PFSK-1 (cell line): Measurements from ENCODE around the gene ID3.

Source experiments
- FOXP2 ChIP-seq: optimal IDR thresholded peaks from 2 replicates; pipeline ENCODE3; 2011; ENCODE audit warnings: borderline replicate concordance, control low read depth, inconsistent platforms; ENCODE audit not compliant: insufficient read depth; ENCODE audit errors: extremely low read length, extremely low read depth
- POLR2AphosphoS5 ChIP-seq: IDR thresholded peaks from 2 replicates; pipeline ENCODE4 v1.6.1; 2012; ENCODE audit warnings: low read depth, mild to moderate bottlenecking, control low read depth, low read length, moderate library complexity
- SIN3A ChIP-seq: IDR thresholded peaks from 2 replicates; pipeline ENCODE4 v1.6.1; 2012; ENCODE audit warnings: mild to moderate bottlenecking, low read length, moderate library complexity, borderline replicate concordance; ENCODE audit not compliant: insufficient read depth
- TAF1 ChIP-seq: IDR thresholded peaks from 2 replicates; pipeline ENCODE4 v1.6.1; 2012; ENCODE audit warnings: low read length, control low read depth, borderline replicate concordance; ENCODE audit not compliant: insufficient read depth
- TF ChIP-seq, protein P1 (sequence below), 2 experiments: IDR thresholded peaks; 2 replicates each; pipeline versions ENCODE4 v1.6.1 to v1.8.0; 2011 to 2012; ENCODE audit warnings: low read depth in 2 of 2, low read length in 2 of 2, control low read depth in 1 of 2, inconsistent platforms in 1 of 2, mild to moderate bottlenecking in 1 of 2, moderate library complexity in 1 of 2; ENCODE audit not compliant: insufficient read depth in 1 of 2

ID3 gene

GRCh38 chr1:23553231-23554126, 5.8 kb downstream of the ID3 start:
- TF ChIP-seq, protein P1, sequence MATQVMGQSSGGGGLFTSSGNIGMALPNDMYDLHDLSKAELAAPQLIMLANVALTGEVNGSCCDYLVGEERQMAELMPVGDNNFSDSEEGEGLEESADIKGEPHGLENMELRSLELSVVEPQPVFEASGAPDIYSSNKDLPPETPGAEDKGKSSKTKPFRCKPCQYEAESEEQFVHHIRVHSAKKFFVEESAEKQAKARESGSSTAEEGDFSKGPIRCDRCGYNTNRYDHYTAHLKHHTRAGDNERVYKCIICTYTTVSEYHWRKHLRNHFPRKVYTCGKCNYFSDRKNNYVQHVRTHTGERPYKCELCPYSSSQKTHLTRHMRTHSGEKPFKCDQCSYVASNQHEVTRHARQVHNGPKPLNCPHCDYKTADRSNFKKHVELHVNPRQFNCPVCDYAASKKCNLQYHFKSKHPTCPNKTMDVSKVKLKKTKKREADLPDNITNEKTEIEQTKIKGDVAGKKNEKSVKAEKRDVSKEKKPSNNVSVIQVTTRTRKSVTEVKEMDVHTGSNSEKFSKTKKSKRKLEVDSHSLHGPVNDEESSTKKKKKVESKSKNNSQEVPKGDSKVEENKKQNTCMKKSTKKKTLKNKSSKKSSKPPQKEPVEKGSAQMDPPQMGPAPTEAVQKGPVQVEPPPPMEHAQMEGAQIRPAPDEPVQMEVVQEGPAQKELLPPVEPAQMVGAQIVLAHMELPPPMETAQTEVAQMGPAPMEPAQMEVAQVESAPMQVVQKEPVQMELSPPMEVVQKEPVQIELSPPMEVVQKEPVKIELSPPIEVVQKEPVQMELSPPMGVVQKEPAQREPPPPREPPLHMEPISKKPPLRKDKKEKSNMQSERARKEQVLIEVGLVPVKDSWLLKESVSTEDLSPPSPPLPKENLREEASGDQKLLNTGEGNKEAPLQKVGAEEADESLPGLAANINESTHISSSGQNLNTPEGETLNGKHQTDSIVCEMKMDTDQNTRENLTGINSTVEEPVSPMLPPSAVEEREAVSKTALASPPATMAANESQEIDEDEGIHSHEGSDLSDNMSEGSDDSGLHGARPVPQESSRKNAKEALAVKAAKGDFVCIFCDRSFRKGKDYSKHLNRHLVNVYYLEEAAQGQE (IDR thresholded peaks at IDR 0.05; ENCODE audit: insufficient read depth in 1 of 2, low read depth in 2 of 2, low read length in 2 of 2): no peak
- TF ChIP-seq POLR2AphosphoS5: no peak
- no peak for TF ChIP-seq TAF1
- TF ChIP-seq SIN3A: no peak
- no peak for TF ChIP-seq FOXP2

DNA sequence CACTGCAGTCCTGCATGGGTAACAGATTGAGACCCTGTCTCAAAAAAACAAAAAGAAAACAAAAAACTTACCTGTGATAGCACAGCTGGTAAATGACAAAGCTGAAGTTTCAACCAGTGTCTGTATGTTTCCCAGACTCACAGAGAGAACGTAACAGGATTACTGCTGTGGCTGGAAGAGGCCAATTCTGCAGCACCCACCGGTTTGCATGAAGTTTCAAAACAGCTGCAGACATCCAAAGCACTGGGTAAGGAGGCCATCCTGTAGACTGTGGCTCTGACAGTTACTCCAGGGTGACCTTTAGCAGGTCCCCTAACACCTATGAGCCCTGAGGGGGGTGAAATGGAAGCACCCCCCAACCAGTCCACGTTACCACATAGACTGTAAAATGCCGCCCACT, 7.5 kb downstream of the ID3 start:
- TF ChIP-seq FOXP2: no peak
- TF ChIP-seq, protein P1 (IDR thresholded peaks at IDR 0.05; ENCODE audit: insufficient read depth in 1 of 2, low read depth in 2 of 2, low read length in 2 of 2): no peak
- no peak for TF ChIP-seq SIN3A
- TF ChIP-seq POLR2AphosphoS5: no peak
- no peak for TF ChIP-seq TAF1

DNA sequence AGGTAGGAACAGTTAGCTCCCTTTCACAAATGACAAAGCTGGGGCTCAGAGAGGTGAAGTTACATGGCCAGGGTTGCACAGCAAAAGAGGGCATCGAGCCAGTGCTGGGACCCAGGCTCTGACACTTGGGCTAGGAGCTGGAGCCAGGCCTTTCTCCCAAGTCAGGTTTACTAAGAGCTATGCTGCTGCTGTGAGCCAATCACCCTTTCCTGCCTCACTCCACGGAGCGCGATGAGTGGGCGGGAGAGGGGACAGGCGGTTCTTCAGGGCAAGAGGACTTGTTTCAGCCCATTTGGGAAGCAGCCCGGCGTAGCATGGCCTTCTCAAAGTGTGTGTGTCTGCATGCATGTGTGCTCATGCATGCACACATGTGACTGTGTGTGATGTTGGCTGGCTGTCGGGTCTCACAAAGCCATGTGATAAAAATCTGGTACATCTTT, 10.6 kb downstream of the ID3 start:
- TF ChIP-seq TAF1 (no peak), FOXP2 (no peak), POLR2AphosphoS5 (no peak), SIN3A (no peak)
- TF ChIP-seq, protein P1 (IDR thresholded peaks at IDR 0.05; ENCODE audit: insufficient read depth in 1 of 2, low read depth in 2 of 2, low read length in 2 of 2): no peak

DNA sequence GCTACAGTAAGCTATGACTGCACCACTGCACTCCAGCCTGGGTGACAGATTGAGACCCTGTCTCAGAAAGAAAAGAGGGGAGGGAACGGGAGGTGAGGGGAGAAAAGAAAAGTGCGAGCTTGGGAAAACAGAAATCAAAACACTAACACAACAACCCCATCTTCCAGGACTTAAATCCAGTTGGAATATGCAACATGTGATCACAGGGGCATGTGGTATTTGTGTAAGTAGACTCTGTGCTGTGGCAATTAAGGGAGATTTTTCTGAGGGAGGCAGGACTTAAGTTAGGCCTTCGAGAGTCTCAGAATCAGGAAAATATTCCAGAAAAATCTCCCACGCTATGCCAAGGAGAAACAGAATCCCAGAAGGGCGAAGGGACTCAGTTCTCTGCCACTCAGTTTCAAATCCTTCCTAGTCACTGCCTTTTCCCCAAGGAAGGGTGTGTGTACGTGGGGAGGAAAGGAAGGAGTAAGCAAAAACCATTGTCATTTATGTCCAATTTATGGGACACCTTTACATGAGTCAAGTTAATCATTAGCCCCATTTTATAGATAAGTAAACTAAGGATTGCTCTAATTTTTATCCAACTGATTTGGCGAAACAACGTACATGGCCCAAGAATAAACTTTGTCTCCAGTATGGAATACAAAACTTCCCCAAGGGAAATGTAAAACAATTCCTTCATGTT, 12.3 kb downstream of the ID3 start:
- TF ChIP-seq SIN3A: no peak
- TF ChIP-seq, protein P1 (IDR thresholded peaks at IDR 0.05; ENCODE audit: insufficient read depth in 1 of 2, low read depth in 2 of 2, low read length in 2 of 2): no peak
- TF ChIP-seq POLR2AphosphoS5: no peak
- TF ChIP-seq FOXP2: no peak
- TF ChIP-seq TAF1: no peak
